Measurements from ENCODE around the gene CAT.

GRCh38 chr11:34481307-34481706, 42.6 kb downstream of the CAT start:
- TF ChIP-seq CTCF (IDR thresholded peaks at IDR 0.05) (no peak), ZFX (IDR thresholded peaks at IDR 0.05; ENCODE audit: borderline replicate concordance) (no peak)

Measured in 22Rv1 (cell line).